ENCODE data around the gene KIDINS220.

KIDINS220 gene

DNA sequence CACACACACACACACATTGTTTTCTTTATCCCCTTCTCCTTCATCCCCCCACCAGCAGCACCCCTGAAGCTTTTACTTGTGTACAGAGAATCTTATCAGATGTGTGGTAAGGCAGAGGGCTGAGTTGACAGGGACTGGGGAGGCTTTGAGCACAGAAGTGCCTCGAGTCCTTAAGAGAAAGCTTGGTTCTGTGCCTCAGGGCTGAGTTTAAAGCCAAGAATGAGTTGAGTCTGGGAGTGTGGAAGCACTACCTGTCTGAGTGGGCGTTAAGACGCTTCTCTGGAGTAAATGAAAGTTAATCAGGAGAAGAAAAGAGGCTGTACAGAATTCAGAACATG, 152.9 kb downstream of the KIDINS220 start:
- Histone ChIP-seq H3K27ac (ENCODE audit: low read length) (no peak overlapping the region), H3K4me3 (ENCODE audit: low read length) (peak overlapping the region; percentile 71), H3K9me3 (ENCODE audit: control insufficient read depth, low read depth, low read length) (no peaks in the 10 kb centered on the region)

GRCh38 chr2:8682719-8683667, 154.4 kb downstream of the KIDINS220 start:
- Histone ChIP-seq H3K27ac (ENCODE audit: low read length) (no peak overlapping the region), H3K27me3 (ENCODE audit: control insufficient read depth, insufficient read depth, low read length) (peaks cover 17% of the 10 kb centered on the region), H3K4me3 (ENCODE audit: low read length) (peak overlapping the region; percentile 71), H3K4me1 (ENCODE audit: control insufficient read depth, low read depth, low read length) (peaks cover 22% of the 10 kb centered on the region), H3K36me3 (ENCODE audit: control insufficient read depth, low read depth, low read length) (no peaks in the 10 kb centered on the region), H3K9ac (ENCODE audit: low read length) (peak overlapping the region; percentile 80), H3K9me3 (ENCODE audit: control insufficient read depth, low read depth, low read length) (no peaks in the 10 kb centered on the region)

More for the DNA sequence above, 152.9 kb downstream of the KIDINS220 start:
- no peaks in the 10 kb centered on the region for H3K36me3 ChIP-seq (ENCODE audit: control insufficient read depth, low read depth, low read length)
- H3K4me1 ChIP-seq (ENCODE audit: control insufficient read depth, low read depth, low read length): peaks cover 19% of the 10 kb centered on the region
- peaks cover 14% of the 10 kb centered on the region for H3K27me3 ChIP-seq (ENCODE audit: control insufficient read depth, insufficient read depth, low read length)
- peak overlapping the region; percentile 34 for H3K9ac ChIP-seq (ENCODE audit: low read length)

DNA sequence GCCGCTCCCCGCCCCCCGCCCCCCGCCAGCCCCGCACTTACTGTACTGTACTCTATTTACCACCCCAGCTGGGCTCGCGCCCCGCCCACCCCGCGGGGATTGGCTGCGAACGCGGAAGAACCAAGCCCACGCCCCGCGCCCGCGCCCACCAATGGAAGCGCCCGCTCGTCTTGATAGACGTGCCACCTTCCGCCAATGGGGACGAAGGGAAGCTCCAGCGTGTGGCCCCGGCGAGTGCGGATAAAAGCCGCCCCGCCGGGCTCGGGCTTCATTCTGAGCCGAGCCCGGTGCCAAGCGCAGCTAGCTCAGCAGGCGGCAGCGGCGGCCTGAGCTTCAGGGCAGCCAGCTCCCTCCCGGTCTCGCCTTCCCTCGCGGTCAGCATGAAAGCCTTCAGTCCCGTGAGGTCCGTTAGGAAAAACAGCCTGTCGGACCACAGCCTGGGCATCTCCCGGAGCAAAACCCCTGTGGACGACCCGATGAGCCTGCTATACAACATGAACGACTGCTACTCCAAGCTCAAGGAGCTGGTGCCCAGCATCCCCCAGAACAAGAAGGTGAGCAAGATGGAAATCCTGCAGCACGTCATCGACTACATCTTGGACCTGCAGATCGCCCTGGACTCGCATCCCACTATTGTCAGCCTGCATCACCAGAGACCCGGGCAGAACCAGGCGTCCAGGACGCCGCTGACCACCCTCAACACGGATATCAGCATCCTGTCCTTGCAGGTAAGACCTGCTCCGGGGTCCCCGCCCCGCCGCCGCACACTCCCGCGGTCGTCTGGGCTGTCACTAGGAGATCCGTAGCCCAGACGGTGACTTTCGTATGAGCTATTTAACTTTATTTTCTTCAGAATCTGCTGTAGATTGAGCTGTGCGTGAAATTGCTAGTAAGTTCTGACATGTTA, 155.4 kb downstream of the KIDINS220 start, which contains the start of gene ID2:
Gene ID2, plus strand, starts transcription at position 271 of the 907 bp plus-strand sequence. Its CDS starts 110 bp downstream, at position 381.
- Histone ChIP-seq H3K9me3 (ENCODE audit: control insufficient read depth, low read depth, low read length) (no peaks in the 10 kb centered on the region), H3K27me3 (ENCODE audit: control insufficient read depth, insufficient read depth, low read length) (peaks cover 25% of the 10 kb centered on the region), H3K4me3 (ENCODE audit: low read length) (peak within 1 kb of the TSS; percentile 81), H3K36me3 (ENCODE audit: control insufficient read depth, low read depth, low read length) (no peaks in the 10 kb centered on the region), H3K9ac (ENCODE audit: low read length) (peak within 1 kb of the TSS; percentile 80), H3K4me1 (ENCODE audit: control insufficient read depth, low read depth, low read length) (peaks cover 30% of the 10 kb centered on the region), H3K27ac (ENCODE audit: low read length) (peak within 1 kb of the TSS; percentile 82)

DNA sequence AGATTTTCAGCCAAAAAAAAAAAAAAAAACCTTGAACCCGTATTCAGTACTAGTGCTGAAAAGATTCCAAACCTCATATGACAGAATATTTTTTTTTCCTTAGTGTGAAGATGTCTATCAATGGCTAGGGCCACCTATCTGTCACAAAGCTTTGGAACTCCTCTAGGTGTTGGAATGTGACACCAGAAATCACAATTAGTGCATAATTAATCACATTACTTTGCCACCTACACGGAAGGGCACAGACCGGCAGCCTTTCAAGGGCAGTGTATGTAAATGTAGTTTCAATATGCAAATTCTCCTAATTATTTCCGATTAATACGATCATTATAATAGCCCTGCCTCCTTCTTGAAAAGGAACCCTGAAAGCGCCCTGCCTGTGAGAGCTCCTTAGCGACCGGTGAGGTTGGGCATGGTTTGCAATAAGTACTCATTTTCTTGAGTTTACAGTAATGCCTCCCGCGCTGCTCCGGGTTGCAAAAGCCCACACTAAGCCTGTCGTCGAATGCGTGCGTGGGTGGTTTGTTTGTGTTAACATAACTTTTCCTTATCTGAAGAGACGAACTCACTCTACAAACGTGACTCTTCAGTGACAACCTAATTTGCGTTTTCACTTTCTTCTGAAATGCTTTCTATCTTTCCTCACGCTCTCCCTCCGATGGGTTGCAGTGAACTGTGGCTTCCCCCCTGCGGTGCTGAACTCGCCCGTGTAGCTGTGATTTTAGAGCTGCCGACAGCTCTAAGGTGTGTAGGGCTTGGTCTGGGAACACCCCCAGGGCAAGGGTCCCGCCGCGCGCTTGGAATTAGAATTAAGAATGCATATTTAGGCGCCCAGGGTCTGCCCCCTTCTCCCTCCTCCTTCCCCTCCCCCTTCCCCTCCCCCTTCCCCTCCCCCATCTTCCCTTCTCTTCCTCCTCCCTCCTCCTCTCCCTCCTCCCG, 156.3 kb downstream of the KIDINS220 start:
- peaks cover 34% of the 10 kb centered on the region for H3K4me1 ChIP-seq (ENCODE audit: control insufficient read depth, low read depth, low read length)
- H3K36me3 ChIP-seq (ENCODE audit: control insufficient read depth, low read depth, low read length): no peaks in the 10 kb centered on the region
- H3K9me3 ChIP-seq (ENCODE audit: control insufficient read depth, low read depth, low read length): no peaks in the 10 kb centered on the region
- peak overlapping the region; percentile 81 for H3K4me3 ChIP-seq (ENCODE audit: low read length)
- peak overlapping the region; percentile 82 for H3K27ac ChIP-seq (ENCODE audit: low read length)
- peaks cover 34% of the 10 kb centered on the region for H3K27me3 ChIP-seq (ENCODE audit: control insufficient read depth, insufficient read depth, low read length)
- peak overlapping the region; percentile 42 for H3K9ac ChIP-seq (ENCODE audit: low read length)

- Histone ChIP-seq H3K4me1 (ENCODE audit: control insufficient read depth, low read depth, low read length) (peaks cover 34% of the 10 kb centered on the region), H3K27me3 (ENCODE audit: control insufficient read depth, insufficient read depth, low read length) (peaks cover 44% of the 10 kb centered on the region), H3K9ac (ENCODE audit: low read length) (peak overlapping the region; percentile 71), H3K36me3 (ENCODE audit: control insufficient read depth, low read depth, low read length) (no peaks in the 10 kb centered on the region), H3K27ac (ENCODE audit: low read length) (no peak overlapping the region), H3K9me3 (ENCODE audit: control insufficient read depth, low read depth, low read length) (no peaks in the 10 kb centered on the region), H3K4me3 (ENCODE audit: low read length) (peak overlapping the region; percentile 81)
Measured at GRCh38 chr2:8679827-8680731, 157.3 kb downstream of the KIDINS220 start.

DNA sequence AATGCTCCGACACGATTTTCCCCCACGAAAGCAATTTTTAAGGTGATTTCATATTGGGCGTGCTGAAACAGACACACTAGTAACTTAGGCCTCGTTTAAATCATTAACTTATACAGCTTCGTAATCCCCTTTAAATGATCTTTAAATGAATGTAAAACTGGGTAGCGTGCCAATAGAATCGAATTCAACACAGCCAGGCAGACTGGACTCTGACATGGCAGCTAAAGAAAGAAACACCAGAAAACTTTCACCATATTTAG, 157.9 kb downstream of the KIDINS220 start:
- Histone ChIP-seq H3K4me3 (ENCODE audit: low read length) (peak overlapping the region; percentile 81), H3K27ac (ENCODE audit: low read length) (no peak overlapping the region), H3K9ac (ENCODE audit: low read length) (peak overlapping the region; percentile 71), H3K27me3 (ENCODE audit: control insufficient read depth, insufficient read depth, low read length) (peaks cover 50% of the 10 kb centered on the region), H3K4me1 (ENCODE audit: control insufficient read depth, low read depth, low read length) (peaks cover 34% of the 10 kb centered on the region), H3K9me3 (ENCODE audit: control insufficient read depth, low read depth, low read length) (no peaks in the 10 kb centered on the region), H3K36me3 (ENCODE audit: control insufficient read depth, low read depth, low read length) (no peaks in the 10 kb centered on the region)
